Activated CD8-positive, alpha-beta memory T cell treated with anti-CD3 and anti-CD28 coated beads, Interleukin-2, amount 50 U/mL, for 24 hours (primary cell): Measurements from ENCODE around the gene PTRH1.

ENCODE experiments used
- DNase-seq: peaks from one replicate; pipeline ENCODE4 v3.0.0-alpha.2; 2020; ENCODE audit errors: extremely low read depth

Gene PTRH1

GRCh38 chr9:127720031-127720864 lies 4.8 kb upstream of the PTRH1 start:
- DNase-seq: no peak

DNA sequence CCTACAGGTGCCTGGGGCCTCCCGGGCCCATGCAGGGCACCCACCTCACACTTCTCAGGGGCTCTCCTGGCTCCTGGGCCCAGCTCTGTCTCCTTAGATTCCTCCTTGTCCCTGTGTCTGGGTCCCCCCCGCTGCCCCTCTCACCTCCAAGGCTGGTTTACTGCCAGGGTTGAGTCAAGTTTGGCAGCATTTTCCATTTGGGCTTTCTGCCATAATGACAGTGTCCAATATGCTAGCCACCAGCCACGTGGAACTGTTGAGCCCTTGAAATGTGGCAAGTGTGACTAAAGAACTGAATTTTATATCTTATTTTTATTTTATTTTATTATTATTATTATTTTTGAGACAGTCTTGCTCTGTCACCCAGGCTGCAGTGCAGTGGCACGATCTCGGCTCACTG lies 2.3 kb upstream of the PTRH1 start:
- DNase-seq: no peak

DNA sequence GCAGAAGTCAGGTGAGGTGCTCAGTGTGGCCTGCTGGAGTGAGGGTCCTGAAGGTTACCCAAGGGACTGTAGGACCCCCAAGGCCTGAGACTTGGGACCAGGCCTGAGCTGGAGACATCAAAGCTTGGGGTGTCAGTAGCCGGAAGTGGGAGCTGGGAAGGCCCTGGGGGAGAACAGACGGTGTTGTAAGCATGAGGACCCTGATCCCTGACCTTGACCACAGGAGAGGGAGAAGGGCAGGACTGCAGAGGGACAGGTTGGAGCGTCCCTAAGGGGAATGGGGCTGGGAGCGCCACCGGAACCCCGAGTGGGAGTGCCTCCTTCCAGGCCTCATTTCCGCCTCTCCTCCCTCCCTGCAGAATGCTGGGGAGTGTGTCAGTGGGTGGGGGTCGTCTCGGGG lies 949 bp upstream of the PTRH1 start:
- DNase-seq: no peak

DNA sequence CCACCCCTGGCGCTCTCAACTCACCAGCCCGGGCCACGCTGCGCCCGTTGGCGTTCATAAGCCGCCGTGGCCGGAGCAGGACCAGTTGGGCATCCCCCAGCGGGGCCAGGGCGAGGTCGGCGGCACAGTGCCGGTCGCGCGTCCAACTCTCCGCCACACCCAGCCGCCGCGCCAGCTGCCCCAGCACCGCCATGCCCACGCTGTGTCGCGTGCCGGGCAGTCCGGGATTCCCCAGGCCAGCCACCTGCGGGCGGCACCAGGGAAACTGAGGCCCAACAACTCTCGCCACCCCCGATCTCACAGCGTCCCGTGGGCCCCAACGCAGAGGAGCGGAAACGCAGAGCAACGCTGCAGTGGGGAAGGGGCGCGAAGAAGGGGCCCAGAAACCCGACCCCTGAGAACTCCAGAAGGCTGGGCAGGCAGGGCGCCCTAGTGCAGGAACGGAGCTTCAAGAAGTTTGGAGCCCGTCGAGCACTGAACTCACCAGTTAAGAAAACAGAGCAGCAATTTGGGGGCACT lies 453 bp downstream of the PTRH1 start:
- DNase-seq: no peak

GRCh38 chr9:127714020-127714750 lies 1.3 kb downstream of the PTRH1 start:
- no peak for DNase-seq

GRCh38 chr9:127712867-127713266 lies 2.6 kb downstream of the PTRH1 start:
- no peak for DNase-seq

DNA sequence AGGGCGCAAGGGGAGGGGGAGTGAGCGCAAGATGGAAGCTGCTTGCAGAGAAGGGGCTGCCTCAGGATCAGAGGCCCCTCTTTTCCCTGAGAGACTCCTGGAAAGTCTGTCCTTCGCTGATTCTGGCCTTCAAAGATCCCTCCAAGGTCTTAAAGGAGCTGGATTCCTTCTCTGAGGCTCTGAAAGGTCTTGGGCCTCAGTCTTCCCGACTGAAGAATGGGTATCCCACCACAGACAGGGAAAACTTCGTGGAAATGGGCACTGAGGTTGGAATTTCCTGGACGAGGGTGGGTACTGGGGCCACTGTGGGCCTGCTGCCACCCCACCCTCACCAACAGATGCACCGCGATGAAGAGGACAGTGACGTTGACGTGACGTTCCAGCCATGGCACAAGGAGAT lies 3.1 kb downstream of the PTRH1 start:
- DNase-seq: no peak

DNA sequence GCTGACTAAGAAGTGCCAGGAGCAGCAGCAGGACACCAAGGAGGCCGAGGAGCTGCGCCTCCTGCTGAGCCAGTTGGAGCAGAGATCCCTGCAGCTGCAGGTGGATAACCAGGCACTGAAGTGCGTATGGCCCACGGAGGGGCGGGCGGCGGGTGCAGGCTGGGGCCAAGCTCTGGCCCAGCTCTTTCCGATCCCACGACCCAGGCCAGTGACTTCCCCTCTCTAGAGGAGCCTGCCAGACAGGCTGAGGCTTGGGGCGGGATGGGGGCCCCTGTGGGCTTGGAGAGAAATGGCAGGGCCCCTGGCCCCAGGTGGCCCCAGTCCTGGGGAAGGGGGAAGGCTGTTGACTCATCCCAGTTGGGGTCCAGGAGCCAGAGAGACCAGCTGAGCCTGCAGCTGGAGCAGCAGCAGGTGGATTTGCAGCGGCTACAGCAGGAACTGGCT lies 3.6 kb downstream of the PTRH1 start:
- DNase-seq: no peak

- DNase-seq: no peak
Measured at GRCh38 chr9:127711226-127711701, 4.2 kb downstream of the PTRH1 start.

DNA sequence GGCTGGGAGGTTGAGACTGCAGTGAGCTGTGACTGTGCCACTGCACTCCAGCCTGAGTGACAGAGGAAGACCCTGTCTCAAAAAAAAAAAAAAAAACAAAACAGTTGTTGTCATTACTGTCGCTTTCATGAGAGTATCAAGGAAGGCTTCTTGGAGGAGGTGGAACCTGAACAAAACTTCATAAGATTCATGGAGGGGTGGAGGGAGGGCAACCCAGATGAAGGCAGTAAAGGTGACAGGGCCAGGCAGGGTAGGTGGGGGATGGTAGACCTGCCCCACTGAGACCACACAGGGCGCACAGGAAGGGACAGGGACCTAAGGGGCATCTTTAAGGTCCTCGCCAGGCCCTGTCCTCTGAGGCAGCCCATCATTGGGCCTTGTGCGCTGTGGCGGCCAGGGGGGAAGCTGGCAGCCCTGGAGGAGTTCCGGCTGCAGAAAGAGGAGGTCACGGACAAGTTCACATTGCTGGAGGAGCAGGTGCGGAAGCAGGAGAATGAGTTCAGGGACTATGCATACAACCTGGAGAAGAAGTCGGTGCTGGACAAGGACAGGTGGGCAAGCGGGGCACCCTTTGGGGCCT lies 5.2 kb downstream of the PTRH1 start:
- DNase-seq: no peak

DNA sequence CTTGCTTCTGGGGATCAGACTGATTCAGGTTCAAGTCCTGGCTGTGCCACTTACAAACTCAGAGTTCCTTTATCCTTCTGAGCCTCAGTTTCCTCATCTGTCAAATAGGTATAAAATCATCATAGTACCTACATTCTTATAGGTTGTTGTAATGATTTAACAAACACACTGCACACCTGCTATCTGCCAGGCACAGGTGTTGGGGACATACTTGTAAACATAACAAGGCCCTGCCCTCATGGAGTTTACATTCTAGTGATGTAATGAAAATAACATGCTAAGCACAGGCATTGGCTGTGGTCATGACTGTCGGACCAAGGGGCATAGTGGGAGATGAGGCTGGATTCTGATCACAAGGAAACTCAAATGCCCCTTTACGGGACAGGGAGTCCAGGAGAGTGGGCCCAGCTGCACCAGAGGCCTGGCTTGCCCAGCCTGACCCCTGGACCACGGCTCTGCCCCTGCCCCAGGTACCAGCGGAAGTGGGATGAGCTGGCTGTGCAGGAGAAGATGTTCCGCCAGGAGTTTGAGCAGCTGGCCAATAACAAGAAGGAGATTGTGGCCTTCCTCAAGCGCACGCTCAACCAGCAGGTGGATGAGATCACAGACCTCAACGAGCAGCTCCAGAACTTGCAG lies 6.4 kb downstream of the PTRH1 start:
- no peak for DNase-seq

- DNase-seq: no peak
Measured at GRCh38 chr9:127707766-127708165, 7.7 kb downstream of the PTRH1 start.

DNA sequence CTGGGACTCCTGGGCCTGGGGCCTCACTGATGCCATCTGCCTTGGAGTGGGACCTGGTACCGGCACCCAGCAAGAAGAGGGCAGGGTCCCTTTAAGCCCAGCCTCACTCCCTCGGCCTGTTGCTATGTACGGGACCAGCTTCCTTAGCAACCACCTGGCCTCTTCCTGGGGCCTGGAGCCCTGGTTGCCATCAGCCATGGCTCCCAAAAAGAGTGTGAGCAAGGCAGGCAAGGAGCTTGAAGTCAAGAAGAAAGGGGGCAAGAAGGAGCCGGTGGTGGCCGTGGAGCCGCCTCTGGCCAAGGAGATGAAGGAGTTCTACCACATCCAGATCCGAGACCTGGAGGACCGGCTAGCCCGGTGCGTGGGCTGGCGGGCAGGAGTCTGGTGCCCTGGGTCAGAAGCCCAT lies 8.6 kb downstream of the PTRH1 start, which contains the start of gene CFAP157:
Gene CFAP157 (plus strand): TSS at position 153 of the 406 bp plus-strand sequence. CDS start 44 bp downstream, at position 197.
- no peak for DNase-seq

GRCh38 chr9:127705577-127706379 lies 9.7 kb downstream of the PTRH1 start:
- no peak for DNase-seq

- no peak for DNase-seq
Measured at GRCh38 chr9:127703289-127703946, 12.0 kb downstream of the PTRH1 start.

DNA sequence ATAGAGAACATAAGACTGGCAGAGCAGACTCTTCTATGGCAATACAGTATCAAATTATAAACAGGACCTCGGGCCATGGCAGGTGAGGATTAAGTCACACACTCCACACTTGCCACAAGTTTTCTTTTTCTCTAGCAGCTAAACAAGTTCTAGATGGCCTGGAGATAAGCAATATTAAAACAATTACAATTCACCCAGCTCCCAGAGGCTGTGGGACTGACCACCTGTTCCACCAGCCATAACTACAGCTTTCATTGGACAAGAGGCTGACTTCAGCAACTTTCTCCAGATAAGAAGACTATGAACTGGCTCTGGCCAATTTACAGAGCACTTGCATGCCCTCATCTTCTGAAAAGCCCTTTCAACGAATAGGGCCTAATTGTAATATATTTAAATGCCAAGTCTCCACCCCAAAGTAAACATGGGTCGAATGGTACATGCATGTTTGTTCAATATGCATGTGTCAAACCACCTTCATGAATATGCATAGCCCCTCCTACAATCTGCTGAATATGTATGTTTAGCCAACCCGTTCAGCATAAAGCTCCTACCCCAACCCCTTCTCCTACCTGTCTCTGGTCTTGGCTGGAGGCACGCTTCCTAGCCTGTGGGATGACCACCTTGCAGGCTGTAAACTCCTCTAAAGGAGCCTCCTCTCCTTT lies 14.7 kb downstream of the PTRH1 start:
- no peak for DNase-seq

DNA sequence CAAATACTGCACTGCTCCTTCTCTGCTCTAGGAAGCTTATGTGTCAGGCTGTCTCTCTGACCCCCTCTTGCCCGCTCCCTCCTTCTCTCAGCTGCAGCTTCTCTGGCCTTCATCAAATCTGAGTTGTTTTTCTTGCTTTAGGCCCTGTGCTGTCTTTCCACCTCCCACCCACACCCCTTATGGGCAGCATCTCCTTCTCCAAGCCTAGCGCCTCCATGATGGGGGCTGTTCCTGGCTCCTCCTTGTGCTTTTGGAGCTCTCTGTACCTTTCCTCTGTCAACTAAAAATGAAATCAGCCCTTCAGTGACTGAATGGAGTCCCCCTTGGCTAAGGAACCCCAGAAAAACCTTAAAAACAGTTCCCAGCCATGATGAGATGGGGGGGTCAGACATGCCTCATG lies 15.3 kb downstream of the PTRH1 start:
- no peak for DNase-seq

- DNase-seq: peak; percentile 79
Measured at GRCh38 chr9:127698985-127699670, 16.3 kb downstream of the PTRH1 start.

DNA sequence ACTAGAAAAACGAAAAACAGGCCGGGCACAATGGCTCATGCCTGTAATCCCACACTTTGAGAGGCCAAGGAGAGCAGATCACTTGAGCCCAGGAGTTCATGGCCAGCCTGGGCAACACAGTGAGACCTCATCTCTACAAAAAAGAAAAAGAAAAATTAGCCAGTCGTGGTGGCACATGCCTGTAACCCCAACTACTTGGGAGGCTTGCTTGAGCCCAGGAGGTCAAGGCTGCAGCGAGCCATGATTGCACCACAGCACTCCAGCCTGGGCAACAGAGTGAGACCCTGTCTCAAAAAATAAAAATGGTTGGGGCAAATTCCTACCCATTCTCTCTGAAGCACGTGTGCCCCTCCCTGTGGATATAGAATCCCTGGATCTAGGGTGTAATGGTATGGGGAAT lies 17.1 kb downstream of the PTRH1 start:
- no peak for DNase-seq
